Fibroblast of skin of left biceps (primary cell): Measurements from ENCODE around the gene ZNF454.

Experiments
- DNase-seq, 2 experiments: peaks; one replicate each; pipeline ENCODE4 v3.0.0-alpha.2; 2013; ENCODE audit warnings: low read depth in 2 of 2

The ZNF454 gene

DNA sequence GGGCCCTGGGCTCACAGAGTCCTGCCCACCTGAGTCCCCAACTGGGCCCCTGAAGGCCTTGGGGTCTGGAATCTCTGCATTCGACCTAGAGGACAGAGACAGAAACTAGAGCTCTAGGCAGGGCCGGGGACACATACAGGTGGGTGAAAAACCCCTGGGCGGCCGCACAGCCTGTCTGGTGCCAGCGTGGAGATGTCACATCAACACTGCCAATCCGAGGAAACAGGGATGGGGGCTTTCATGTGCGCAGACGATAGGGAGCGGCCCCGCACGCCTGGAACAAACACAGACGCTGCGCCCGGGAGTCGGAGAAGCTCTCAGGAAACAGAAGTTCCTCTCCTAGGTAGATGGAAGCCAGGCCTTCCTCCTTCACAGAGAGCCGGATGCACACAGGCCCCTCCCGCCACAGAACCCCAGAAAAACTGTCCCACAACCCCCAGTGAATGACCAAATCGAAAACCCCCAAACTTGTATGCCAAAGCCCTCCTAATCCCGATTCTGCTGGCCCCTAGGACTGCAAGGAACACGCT is 52.3 kb downstream of the ZNF454 start:
- DNase-seq, result no peak

DNA sequence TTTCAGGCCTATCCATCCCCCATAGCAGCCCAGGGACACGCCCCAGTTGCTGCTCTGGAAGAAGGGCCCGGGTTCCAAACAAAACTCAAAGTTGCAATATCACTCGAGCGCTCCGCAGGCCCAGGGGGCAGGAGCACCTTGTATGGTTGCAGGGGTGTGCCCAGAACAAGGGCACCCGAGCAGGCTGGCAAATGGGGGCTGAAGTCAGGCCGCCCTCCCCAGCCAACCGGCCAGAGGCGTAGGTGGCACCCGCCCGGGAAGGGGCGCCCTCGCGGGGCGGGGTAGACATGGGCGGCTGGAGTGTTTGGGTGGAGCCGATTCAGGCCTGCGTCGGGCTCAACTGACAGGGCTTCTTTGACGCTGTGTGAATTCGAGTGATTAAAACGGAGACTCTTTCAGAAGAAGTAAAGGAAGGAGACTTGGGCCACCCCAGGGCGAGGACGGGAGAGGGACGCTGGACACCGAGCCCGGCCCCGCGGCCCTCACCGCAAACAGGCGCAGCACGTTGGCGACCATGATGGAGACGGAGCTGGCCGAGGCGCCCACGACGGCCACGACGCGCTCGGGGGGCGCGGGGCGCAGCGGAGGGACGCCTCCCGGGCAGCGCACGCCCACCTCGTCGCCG is 53.1 kb downstream of the ZNF454 start:
- DNase-seq, result no peak

DNA sequence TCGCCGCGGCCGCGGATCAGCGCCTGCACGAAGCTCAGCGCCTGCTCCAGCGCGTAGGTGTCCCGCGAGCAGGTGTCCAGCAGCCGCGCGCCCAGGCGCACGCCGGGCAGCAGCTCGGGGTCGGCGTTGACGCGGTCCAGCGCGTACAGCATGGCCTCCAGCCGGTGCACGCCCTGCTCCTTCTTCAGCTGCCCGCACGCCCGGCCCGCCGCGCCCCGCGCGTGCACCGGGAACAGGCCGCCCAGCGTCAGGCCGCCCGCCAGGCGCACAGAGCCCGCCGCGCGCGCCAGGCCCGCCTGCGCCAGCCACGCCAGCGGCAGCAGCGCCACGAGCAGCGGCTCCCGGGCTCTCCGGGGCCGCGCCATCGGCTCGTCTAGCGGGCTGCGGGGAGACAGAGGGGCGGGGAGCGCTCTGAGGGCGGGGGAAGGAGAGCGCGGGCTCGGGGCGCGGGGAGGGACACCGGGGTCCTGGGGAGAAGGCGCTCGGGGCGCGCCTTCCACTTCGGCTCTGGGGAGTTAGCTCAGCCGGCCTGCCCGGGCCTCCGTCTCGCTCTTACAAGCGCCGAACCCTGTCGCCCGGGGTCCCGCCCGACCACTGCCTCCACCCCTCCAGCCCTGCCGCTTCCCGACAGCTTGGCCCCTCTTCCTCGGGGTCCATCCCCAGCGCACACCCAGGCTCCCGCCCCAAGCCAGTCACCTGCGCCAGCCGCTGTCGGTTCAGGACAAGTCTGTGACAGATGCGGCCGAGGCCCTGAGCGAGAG is 53.8 kb downstream of the ZNF454 start, which contains the start of gene GRM6:
TSS of gene GRM6 (minus strand) at position 741 of the 761 bp plus-strand sequence. CDS start at position 365, 376 bp downstream.
- no peak for DNase-seq

DNA sequence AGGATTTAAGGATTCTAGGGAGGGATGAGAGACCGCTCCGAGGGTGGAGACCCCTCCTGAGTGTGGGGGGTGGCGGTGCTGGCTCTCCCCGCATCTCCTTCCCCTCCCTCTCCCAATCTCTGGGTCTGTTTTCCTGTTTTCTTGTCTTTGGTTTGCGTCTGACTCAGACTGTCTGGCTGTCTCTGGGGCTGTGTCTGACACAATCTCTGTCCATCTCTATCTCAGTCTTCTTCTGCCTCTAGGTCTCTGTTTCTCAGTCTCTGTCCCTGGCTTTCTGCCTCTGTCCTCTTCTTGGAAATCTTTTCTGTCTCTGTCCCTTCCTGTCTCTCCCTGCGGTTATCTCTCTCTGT is 54.3 kb downstream of the ZNF454 start:
- DNase-seq, result no peak

DNA sequence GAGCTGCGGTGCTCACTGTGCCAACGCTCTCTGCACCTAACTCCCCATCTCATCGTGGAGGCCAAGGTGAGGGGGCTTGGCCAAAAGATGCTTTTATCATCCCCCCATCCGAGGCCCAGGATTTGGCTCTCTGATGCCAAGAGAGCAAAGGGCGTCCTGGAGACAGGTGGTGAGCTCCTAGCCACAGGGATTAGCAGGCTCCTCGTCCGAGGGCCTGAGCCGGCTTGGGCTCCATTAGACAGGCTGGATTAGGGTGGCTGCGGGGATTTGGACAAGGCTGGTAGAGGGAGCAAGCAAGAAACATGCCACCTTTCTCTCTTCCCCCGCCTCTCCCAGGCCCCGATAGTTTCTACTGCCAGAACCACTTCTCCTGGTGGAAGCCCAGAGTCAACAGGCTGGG is 55.2 kb downstream of the ZNF454 start:
- no peak for DNase-seq

DNA sequence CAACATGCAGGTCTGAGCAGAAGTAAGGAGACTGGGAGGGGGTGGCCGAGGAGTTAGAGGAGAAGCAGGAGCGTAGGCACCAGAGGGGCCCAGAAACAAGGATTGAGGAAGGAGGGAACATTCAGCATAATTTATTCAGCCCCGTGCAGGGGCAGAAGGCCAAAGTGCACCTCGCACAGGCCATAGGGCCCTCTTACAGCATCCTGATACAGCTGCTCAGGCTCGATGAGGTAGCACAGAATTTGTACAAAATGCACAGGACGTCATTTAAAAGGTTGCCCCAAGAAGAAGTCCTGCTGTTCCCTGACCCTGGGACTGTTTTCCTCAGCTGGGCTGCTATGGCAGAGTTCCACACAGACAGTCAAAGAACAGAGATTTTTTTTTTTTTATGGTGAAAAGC is 56.2 kb downstream of the ZNF454 start:
- no peak for DNase-seq

DNA sequence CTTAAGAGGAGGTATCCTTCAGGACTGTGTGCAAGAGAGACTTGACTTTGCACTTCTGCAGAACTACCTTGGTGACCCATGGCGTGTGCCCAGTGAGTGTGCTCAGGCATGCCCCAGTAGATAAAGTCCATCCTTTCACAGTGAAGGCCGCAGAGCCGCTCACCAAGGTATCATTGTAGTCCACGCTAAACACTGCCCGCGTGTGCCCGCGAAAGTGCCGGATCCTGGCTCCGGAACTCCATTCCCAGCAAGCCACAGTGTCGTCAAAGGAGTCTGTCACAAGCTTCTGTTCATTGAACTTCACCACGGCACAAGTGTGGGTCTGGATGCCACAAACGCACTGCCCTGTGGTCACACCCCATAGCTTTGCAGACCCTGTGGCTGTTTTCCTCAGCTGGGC is 57.4 kb downstream of the ZNF454 start:
- DNase-seq, result no peak

DNA sequence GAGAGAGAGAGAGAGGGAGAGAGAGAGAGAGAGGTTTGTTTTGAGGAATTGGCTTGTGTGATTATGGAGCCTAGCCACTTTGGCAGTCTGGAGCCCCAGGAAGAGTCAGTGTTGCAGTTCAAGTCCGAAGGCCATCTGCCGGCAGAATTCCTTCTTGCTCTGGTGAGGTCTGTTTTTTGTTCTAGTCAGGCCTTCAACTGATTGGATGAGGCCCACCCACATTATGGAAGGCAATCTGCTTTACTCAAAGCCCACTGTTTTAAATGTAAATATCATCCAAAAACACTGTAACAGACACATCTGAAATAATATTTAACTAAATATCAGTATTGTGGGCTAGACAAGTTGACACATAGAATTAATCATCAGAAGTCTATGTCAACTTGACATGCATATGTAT is 65.6 kb downstream of the ZNF454 start:
- DNase-seq, result no peak

DNA sequence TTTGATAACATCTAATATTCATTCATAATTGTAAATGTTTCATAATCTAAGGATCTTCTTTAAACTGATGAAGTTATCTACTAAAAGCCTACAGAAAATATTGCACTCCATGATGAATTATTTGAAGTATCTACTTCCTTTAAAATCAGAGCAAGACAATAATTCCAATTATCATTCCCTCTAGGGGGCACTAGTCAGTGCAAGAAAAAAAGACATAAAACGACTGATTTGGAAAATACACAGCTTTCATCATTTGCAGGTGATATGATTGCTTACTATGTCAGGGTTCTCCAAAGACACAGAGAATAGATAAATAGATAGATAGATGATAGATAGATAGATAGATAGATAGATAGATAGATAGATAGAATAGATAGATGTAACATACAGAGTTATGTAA is 67.7 kb downstream of the ZNF454 start:
- DNase-seq, result no peak
